Measurements from ENCODE around the gene NHLRC4.

Gene NHLRC4

GRCh38 chr16:609984-610383 lies 43.2 kb downstream of the NHLRC4 start (continued):
- TF ChIP-seq POU6F1 (CRISPR knock-in tag; IDR thresholded peaks at IDR 0.05; ENCODE audit: borderline replicate concordance, low read depth), result no peak
- TF ChIP-seq RARB (CRISPR knock-in tag; IDR thresholded peaks at IDR 0.05), result no peak
- TF ChIP-seq TOX (CRISPR knock-in tag; IDR thresholded peaks at IDR 0.05; ENCODE audit: borderline replicate concordance), result no peak
- no peak for TF ChIP-seq PATZ1 (CRISPR knock-in tag; IDR thresholded peaks at IDR 0.05; ENCODE audit: borderline replicate concordance)

DNA sequence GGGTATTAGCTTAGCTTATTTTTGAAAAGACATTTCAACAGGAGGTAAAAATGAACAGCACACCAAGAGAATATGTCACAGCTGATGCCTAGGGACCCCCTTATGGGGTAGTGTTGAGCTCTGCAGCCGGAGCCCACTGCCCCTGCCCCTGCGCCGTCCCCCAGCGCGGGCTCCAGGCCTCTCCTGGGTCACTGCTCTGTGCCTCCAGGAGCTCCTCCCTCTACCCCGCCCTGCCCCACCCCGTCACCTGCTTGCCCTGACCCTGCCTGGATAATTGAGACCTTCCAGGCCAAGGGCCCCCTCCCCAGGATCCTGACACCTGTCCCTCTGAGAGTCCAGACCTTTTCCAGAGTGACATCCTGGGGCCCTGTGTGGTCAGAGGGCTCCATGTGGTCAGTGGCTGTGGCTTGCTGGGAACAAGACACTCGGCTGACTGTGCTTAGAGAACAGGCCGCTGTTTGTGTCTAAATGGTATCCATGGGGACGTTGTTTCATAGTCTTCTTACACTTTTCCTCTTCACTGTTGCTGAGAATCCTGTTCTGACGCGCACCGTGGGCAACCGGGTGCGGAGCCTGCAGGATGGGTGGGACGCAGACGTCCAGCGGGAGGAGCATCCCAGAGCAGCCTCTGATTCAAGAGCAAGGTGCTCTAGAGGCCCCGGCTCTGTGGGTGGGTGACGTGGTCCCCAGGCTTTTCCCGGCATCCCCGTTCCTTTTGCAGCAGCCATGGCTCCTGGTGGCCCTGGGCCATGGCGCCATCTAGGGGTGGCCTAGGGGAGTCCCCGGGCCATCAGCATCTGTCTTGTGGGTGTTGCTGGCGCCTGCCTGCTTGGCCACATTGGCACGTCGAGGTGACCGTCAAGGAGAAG lies 43.9 kb downstream of the NHLRC4 start:
- peak; percentile 60; the same call in 2 of the 3 replicates for ATAC-seq

More for the DNA sequence above, 43.9 kb downstream of the NHLRC4 start:
- TF ChIP-seq ZFP3 (CRISPR knock-in tag; IDR thresholded peaks at IDR 0.05) (no peak), ZNF70 (CRISPR knock-in tag; IDR thresholded peaks at IDR 0.05) (no peak), ISL1 (CRISPR knock-in tag; IDR thresholded peaks at IDR 0.05) (no peak), TOX (CRISPR knock-in tag; IDR thresholded peaks at IDR 0.05; ENCODE audit: borderline replicate concordance) (no peak), ESRRG (CRISPR knock-in tag; IDR thresholded peaks at IDR 0.05) (no peak), ARNTL (CRISPR knock-in tag; IDR thresholded peaks at IDR 0.05; ENCODE audit: borderline replicate concordance, low read depth) (no peak), ZNF8 (CRISPR knock-in tag; IDR thresholded peaks at IDR 0.05) (no peak), TCF4 (CRISPR knock-in tag; IDR thresholded peaks at IDR 0.05; ENCODE audit: borderline replicate concordance) (no peak), POU6F1 (CRISPR knock-in tag; IDR thresholded peaks at IDR 0.05; ENCODE audit: borderline replicate concordance, low read depth) (no peak), ZNF565 (CRISPR knock-in tag; conservative IDR thresholded peaks at IDR 0.05; ENCODE audit: low read depth) (no peak), ZC3H10 (CRISPR knock-in tag; IDR thresholded peaks at IDR 0.05) (no peak), SNAI2 (CRISPR knock-in tag; IDR thresholded peaks at IDR 0.05) (no peak), PATZ1 (CRISPR knock-in tag; IDR thresholded peaks at IDR 0.05; ENCODE audit: borderline replicate concordance) (no peak), BACH2 (CRISPR knock-in tag; IDR thresholded peaks at IDR 0.05; ENCODE audit: borderline replicate concordance) (no peak), CSDC2 (CRISPR knock-in tag; IDR thresholded peaks at IDR 0.05) (no peak), GLIS3 (CRISPR knock-in tag; IDR thresholded peaks at IDR 0.05) (no peak)
- TF ChIP-seq, protein P1, sequence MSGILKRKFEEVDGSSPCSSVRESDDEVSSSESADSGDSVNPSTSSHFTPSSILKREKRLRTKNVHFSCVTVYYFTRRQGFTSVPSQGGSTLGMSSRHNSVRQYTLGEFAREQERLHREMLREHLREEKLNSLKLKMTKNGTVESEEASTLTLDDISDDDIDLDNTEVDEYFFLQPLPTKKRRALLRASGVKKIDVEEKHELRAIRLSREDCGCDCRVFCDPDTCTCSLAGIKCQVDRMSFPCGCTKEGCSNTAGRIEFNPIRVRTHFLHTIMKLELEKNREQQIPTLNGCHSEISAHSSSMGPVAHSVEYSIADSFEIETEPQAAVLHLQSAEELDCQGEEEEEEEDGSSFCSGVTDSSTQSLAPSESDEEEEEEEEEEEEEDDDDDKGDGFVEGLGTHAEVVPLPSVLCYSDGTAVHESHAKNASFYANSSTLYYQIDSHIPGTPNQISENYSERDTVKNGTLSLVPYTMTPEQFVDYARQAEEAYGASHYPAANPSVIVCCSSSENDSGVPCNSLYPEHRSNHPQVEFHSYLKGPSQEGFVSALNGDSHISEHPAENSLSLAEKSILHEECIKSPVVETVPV (CRISPR knock-in tag; IDR thresholded peaks at IDR 0.05), result no peak
- TF ChIP-seq, protein P2, sequence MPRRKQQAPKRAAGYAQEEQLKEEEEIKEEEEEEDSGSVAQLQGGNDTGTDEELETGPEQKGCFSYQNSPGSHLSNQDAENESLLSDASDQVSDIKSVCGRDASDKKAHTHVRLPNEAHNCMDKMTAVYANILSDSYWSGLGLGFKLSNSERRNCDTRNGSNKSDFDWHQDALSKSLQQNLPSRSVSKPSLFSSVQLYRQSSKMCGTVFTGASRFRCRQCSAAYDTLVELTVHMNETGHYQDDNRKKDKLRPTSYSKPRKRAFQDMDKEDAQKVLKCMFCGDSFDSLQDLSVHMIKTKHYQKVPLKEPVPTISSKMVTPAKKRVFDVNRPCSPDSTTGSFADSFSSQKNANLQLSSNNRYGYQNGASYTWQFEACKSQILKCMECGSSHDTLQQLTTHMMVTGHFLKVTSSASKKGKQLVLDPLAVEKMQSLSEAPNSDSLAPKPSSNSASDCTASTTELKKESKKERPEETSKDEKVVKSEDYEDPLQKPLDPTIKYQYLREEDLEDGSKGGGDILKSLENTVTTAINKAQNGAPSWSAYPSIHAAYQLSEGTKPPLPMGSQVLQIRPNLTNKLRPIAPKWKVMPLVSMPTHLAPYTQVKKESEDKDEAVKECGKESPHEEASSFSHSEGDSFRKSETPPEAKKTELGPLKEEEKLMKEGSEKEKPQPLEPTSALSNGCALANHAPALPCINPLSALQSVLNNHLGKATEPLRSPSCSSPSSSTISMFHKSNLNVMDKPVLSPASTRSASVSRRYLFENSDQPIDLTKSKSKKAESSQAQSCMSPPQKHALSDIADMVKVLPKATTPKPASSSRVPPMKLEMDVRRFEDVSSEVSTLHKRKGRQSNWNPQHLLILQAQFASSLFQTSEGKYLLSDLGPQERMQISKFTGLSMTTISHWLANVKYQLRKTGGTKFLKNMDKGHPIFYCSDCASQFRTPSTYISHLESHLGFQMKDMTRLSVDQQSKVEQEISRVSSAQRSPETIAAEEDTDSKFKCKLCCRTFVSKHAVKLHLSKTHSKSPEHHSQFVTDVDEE (CRISPR knock-in tag; IDR thresholded peaks at IDR 0.05), result no peak

All from SK-N-SH treated with all-trans-retinoic acid at 6 μM for 48 hours (cell line).